Esophagus muscularis mucosa (tissue), 4 donors: Measurements from ENCODE around the gene DBNDD2. TPM values are rescaled to one million over a fixed set of nuclear protein-coding genes. Genes with fewer than 3 reads are reported as not detected.

Experiments used
- DNase-seq: peaks from one replicate; pipeline ENCODE4 v3.0.0-alpha.2; 2017; ENCODE audit errors: extremely low spot score
- H3K27ac ChIP-seq, 4 donors: fragments of 200-600 bp; sonication (generic); replicated peaks in 1 of 4; 1 replicate in 3 of 4; 2 replicates in 1 of 4; pipeline ENCODE4 v1.5.1; 2016 to 2019; ENCODE audit warnings: mild to moderate bottlenecking in 1 of 4
- H3K27me3 ChIP-seq, 4 donors: fragments of 200-600 bp; sonication (generic); one replicate each; pipeline versions ENCODE4 v1.5.1 to v1.6.0; 2016 to 2019
- H3K36me3 ChIP-seq, 4 donors: fragments of 200-600 bp; sonication (generic); one replicate each; pipeline ENCODE4 v1.5.1; 2016 to 2019
- H3K4me1 ChIP-seq, 4 donors: fragments of 200-600 bp; sonication (generic); one replicate each; pipeline ENCODE4 v1.5.1; 2016 to 2019
- H3K4me3 ChIP-seq, 4 donors: fragments of 200-600 bp; sonication (generic); 1 replicate in 2 of 4; 2 replicates in 2 of 4; pipeline ENCODE4 v1.5.1; 2016 to 2019; ENCODE audit warnings: mild to moderate bottlenecking in 4 of 4, moderate library complexity in 1 of 4
- H3K9me3 ChIP-seq, 4 donors: fragments of 200-600 bp; sonication (generic); 1 replicate in 3 of 4; 2 replicates in 1 of 4; pipeline ENCODE4 v1.5.1; 2016 to 2019
- CTCF ChIP-seq, 3 experiments: fragments of 200-600 bp in 2 of 3; fragments of 450-650 bp in 1 of 3; sonication (generic) in 2 of 3; IDR thresholded peaks; one replicate each; pipeline ENCODE4 v1.5.1; 2017 to 2019; ENCODE audit warnings: antibody characterized with exemption in 3 of 3, mild to moderate bottlenecking in 2 of 3, moderate library complexity in 1 of 3
- EP300 ChIP-seq: sonication (generic); formaldehyde crosslinking; IDR thresholded peaks from one replicate; pipeline ENCODE4 v1.6.1; 2017; ENCODE audit warnings: antibody characterized with exemption
- POLR2A ChIP-seq: fragments of 450-650 bp; IDR thresholded peaks from one replicate; pipeline ENCODE4 v1.6.1; 2017; ENCODE audit warnings: antibody characterized with exemption, moderate library complexity, mild to moderate bottlenecking, low read depth
- POLR2AphosphoS5 ChIP-seq, 2 donors: sonication (generic); formaldehyde crosslinking; IDR thresholded peaks; one replicate each; pipeline ENCODE4 v1.6.1; 2017; ENCODE audit warnings: antibody characterized with exemption in 2 of 2
- WGBS: methylation state at CpG from one replicate; pipeline ENCODE4 v1.1.5; 2018; 5-methylcytosine and 5-hydroxymethylcytosine counted together
- intact Hi-C: fragments of 100-400 bp; cut with DNase I; formaldehyde crosslinking; loops from one replicate; pipeline ENCODE4 v1.15.1; 2023
- total RNA-seq, 4 donors: library from RNA; depleted of rRNA; stranded (reverse); fragments of >200 nt; gene quantifications; one replicate each; pipeline versions ENCODE4 v1.1.0 to v1.2.1, GENCODE V29; 2016

The DBNDD2 gene
- total RNA-seq, 4 donors from 2014 or later, result 63.0 to 130 (median 109) TPM

GRCh38 chr20:45391559-45391958 is 16.5 kb upstream of the DBNDD2 start:
- intact Hi-C loops, result no loop called here
- no peak for TF ChIP-seq POLR2A
- no peak for TF ChIP-seq CTCF (IDR thresholded peaks at IDR 0.05)
- TF ChIP-seq POLR2AphosphoS5 (IDR thresholded peaks at IDR 0.05), result no peak
- no peak for TF ChIP-seq EP300
- Histone ChIP-seq H3K27me3 (no peaks in the 10 kb centered on the region), H3K4me1 (no peaks in the 10 kb centered on the region), H3K27ac (no peak overlapping the region), H3K4me3 (no peak overlapping the region), H3K36me3 (peaks cover 0 to 10% (median 0%) of the 10 kb centered on the region in 4 donors), H3K9me3 (no peaks in the 10 kb centered on the region)
- 69% methylated on average over 2 of the region's 2 CpGs for WGBS
- no peak for DNase-seq

- intact Hi-C loops, result no loop called here
- Histone ChIP-seq H3K36me3 (peaks cover 0 to 10% (median 0%) of the 10 kb centered on the region in 4 donors), H3K4me3 (no peak overlapping the region), H3K27me3 (no peaks in the 10 kb centered on the region), H3K9me3 (no peaks in the 10 kb centered on the region), H3K4me1 (no peaks in the 10 kb centered on the region), H3K27ac (no peak overlapping the region)
- 84% methylated on average over 3 of the region's 3 CpGs for WGBS
- TF ChIP-seq POLR2A, result no peak
- TF ChIP-seq EP300, result no peak
- no peak for TF ChIP-seq POLR2AphosphoS5 (IDR thresholded peaks at IDR 0.05)
- DNase-seq, result no peak
Observed at GRCh38 chr20:45392733-45393132, 15.4 kb upstream of the DBNDD2 start.

- no peak for DNase-seq
- Histone ChIP-seq H3K9me3 (no peaks in the 10 kb centered on the region), H3K27ac (no peak overlapping the region), H3K27me3 (no peaks in the 10 kb centered on the region), H3K4me3 (no peak overlapping the region), H3K4me1 (no peaks in the 10 kb centered on the region), H3K36me3 (peaks cover 0 to 10% (median 0%) of the 10 kb centered on the region in 4 donors)
- 90% methylated on average over 18 of the region's 21 CpGs for WGBS
- intact Hi-C loops, result no loop called here
- TF ChIP-seq EP300 (no peak), POLR2A (no peak), POLR2AphosphoS5 (IDR thresholded peaks at IDR 0.05) (no peak), CTCF (IDR thresholded peaks at IDR 0.05) (no peak)
Observed at GRCh38 chr20:45394221-45395113, 13.6 kb upstream of the DBNDD2 start.

GRCh38 chr20:45395114-45395415 is 13.0 kb upstream of the DBNDD2 start:
- Histone ChIP-seq H3K27me3 (no peaks in the 10 kb centered on the region), H3K4me1 (no peaks in the 10 kb centered on the region), H3K36me3 (peaks cover 0 to 10% (median 0%) of the 10 kb centered on the region in 4 donors), H3K9me3 (no peaks in the 10 kb centered on the region), H3K4me3 (no peak overlapping the region), H3K27ac (no peak overlapping the region)
- DNase-seq, result no peak
- intact Hi-C loops, result no loop called here
- WGBS, result 91% methylated on average over 4 of the region's 7 CpGs
- TF ChIP-seq POLR2AphosphoS5 (IDR thresholded peaks at IDR 0.05) (no peak), CTCF (IDR thresholded peaks at IDR 0.05) (no peak), POLR2A (no peak), EP300 (no peak)

GRCh38 chr20:45399018-45399417 is 9.1 kb upstream of the DBNDD2 start:
- no peaks in the 10 kb centered on the region for H3K27me3 ChIP-seq
- TF ChIP-seq EP300, result no peak
- no peak for TF ChIP-seq POLR2A
- TF ChIP-seq POLR2AphosphoS5 (IDR thresholded peaks at IDR 0.05), result no peak
- no peak for TF ChIP-seq CTCF (IDR thresholded peaks at IDR 0.05)
- WGBS, result 96% methylated on average over 1 of the region's 1 CpG
- H3K4me1 ChIP-seq, result no peaks in the 10 kb centered on the region
- intact Hi-C loops, result no loop called here
- no peak for DNase-seq
- no peak overlapping the region for H3K27ac ChIP-seq
- H3K4me3 ChIP-seq, result no peak overlapping the region
- peaks cover 0 to 10% (median 0%) of the 10 kb centered on the region in 4 donors for H3K36me3 ChIP-seq
- H3K9me3 ChIP-seq, result peaks cover 0 to 7% (median 0%) of the 10 kb centered on the region in 4 donors
